Measurements from ENCODE around the gene RNF31.

Gene RNF31

GRCh38 chr14:24119691-24120090 is 27.6 kb upstream of the RNF31 start:
- Histone ChIP-seq H4K20me1 (ENCODE audit: insufficient read depth, low read length) (no peaks in the 10 kb centered on the region), H3K36me3 (ENCODE audit: insufficient read depth, low read length) (peaks cover 63% of the 10 kb centered on the region)

GRCh38 chr14:24121210-24121609 is 26.1 kb upstream of the RNF31 start:
- Histone ChIP-seq H2AFZ (ENCODE audit: low read length) (no peak overlapping the region), H3K4me2 (ENCODE audit: low read length) (no peak overlapping the region), H3K4me1 (ENCODE audit: insufficient read depth, low read length, severe bottlenecking) (peaks cover 5% of the 10 kb centered on the region), H3K9ac (ENCODE audit: low read length) (no peak overlapping the region), H3K9me3 (ENCODE audit: low read length) (no peaks in the 10 kb centered on the region), H3K79me2 (ENCODE audit: insufficient read depth, low read length) (no peaks in the 10 kb centered on the region), H3K9me2 (ENCODE audit: low read depth, low read length) (no peaks in the 10 kb centered on the region), H4K20me1 (ENCODE audit: insufficient read depth, low read length) (no peaks in the 10 kb centered on the region), H3K36me3 (ENCODE audit: insufficient read depth, low read length) (peaks cover 63% of the 10 kb centered on the region), H3K27ac (ENCODE audit: low read depth, low read length, poor library complexity, severe bottlenecking) (no peak overlapping the region), H3K27me3 (ENCODE audit: insufficient read depth, low read length) (no peaks in the 10 kb centered on the region), H3F3A (ENCODE audit: insufficient read depth, low read length) (no peaks in the 10 kb centered on the region), H3K4me3 (ENCODE audit: low read depth, low read length, poor library complexity, severe bottlenecking) (no peak overlapping the region)
- TF ChIP-seq CTCF (IDR thresholded peaks at IDR 0.05; ENCODE audit: low read length), result no peak
- TF ChIP-seq EZH2 (IDR thresholded peaks at IDR 0.05; ENCODE audit: borderline replicate concordance, low read length), result no peak

More at GRCh38 chr14:24119691-24120090, 27.6 kb upstream of the RNF31 start:
- Histone ChIP-seq H3K4me2 (ENCODE audit: low read length) (no peak overlapping the region), H3K9ac (ENCODE audit: low read length) (no peak overlapping the region), H3K9me2 (ENCODE audit: low read depth, low read length) (no peaks in the 10 kb centered on the region), H3K4me1 (ENCODE audit: insufficient read depth, low read length, severe bottlenecking) (peaks cover 14% of the 10 kb centered on the region), H3K27ac (ENCODE audit: low read depth, low read length, poor library complexity, severe bottlenecking) (no peak overlapping the region), H3K9me3 (ENCODE audit: low read length) (no peaks in the 10 kb centered on the region), H3K79me2 (ENCODE audit: insufficient read depth, low read length) (peaks cover 4% of the 10 kb centered on the region; the same call in 1 of the 2 replicates), H2AFZ (ENCODE audit: low read length) (no peak overlapping the region), H3F3A (ENCODE audit: insufficient read depth, low read length) (no peaks in the 10 kb centered on the region), H3K27me3 (ENCODE audit: insufficient read depth, low read length) (no peaks in the 10 kb centered on the region), H3K4me3 (ENCODE audit: low read depth, low read length, poor library complexity, severe bottlenecking) (no peak overlapping the region)
- TF ChIP-seq CTCF (IDR thresholded peaks at IDR 0.05; ENCODE audit: low read length), result no peak
- no peak for TF ChIP-seq EZH2 (IDR thresholded peaks at IDR 0.05; ENCODE audit: borderline replicate concordance, low read length)

- H3K4me3 ChIP-seq (ENCODE audit: low read depth, low read length, poor library complexity, severe bottlenecking), result no peak overlapping the region
- H3F3A ChIP-seq (ENCODE audit: insufficient read depth, low read length), result no peaks in the 10 kb centered on the region
- no peak overlapping the region for H3K27ac ChIP-seq (ENCODE audit: low read depth, low read length, poor library complexity, severe bottlenecking)
- H3K4me2 ChIP-seq (ENCODE audit: low read length), result no peak overlapping the region
- H2AFZ ChIP-seq (ENCODE audit: low read length), result no peak overlapping the region
- no peaks in the 10 kb centered on the region for H3K27me3 ChIP-seq (ENCODE audit: insufficient read depth, low read length)
- H3K9me2 ChIP-seq (ENCODE audit: low read depth, low read length), result no peaks in the 10 kb centered on the region
- H4K20me1 ChIP-seq (ENCODE audit: insufficient read depth, low read length), result no peaks in the 10 kb centered on the region
- no peak overlapping the region for H3K9ac ChIP-seq (ENCODE audit: low read length)
- no peaks in the 10 kb centered on the region for H3K79me2 ChIP-seq (ENCODE audit: insufficient read depth, low read length)
- H3K9me3 ChIP-seq (ENCODE audit: low read length), result no peaks in the 10 kb centered on the region
- H3K4me1 ChIP-seq (ENCODE audit: insufficient read depth, low read length, severe bottlenecking), result no peaks in the 10 kb centered on the region
- TF ChIP-seq EZH2 (IDR thresholded peaks at IDR 0.05; ENCODE audit: borderline replicate concordance, low read length) (no peak), CTCF (IDR thresholded peaks at IDR 0.05; ENCODE audit: low read length) (no peak)
- peaks cover 52% of the 10 kb centered on the region for H3K36me3 ChIP-seq (ENCODE audit: insufficient read depth, low read length)
Measured at GRCh38 chr14:24122416-24122815, 24.9 kb upstream of the RNF31 start.
